BLaER1 treated with 17β-estradiol and CSF1 and Interleukin-3, amounts not matched to agents 10 nM and 100 nM (cell line): ENCODE data around the gene CD86.
A peak's percentile ranks its signal among the peaks of the same experiment; 100 is the strongest.
"Not testable (repeated sequence)": the region's sequence is repeated elsewhere in the genome, so short reads cannot be mapped to it uniquely, and the experiment has no call there.

Experiments
- H3K27ac ChIP-seq, 11 experiments: shearing (Covaris generic); formaldehyde crosslinking; 2 replicates each; pipeline ENCODE4 v1.8.1; 2022
- H3K27me3 ChIP-seq, 11 experiments: shearing (Covaris generic); formaldehyde crosslinking; 2 replicates each; pipeline ENCODE4 v1.8.1; 2022
- H3K36me3 ChIP-seq, 11 experiments: shearing (Covaris generic); formaldehyde crosslinking; 2 replicates each; pipeline ENCODE4 v1.8.1; 2022
- H3K4me1 ChIP-seq, 10 experiments: shearing (Covaris generic); formaldehyde crosslinking; 2 replicates each; pipeline ENCODE4 v1.8.1; 2022
- H3K4me2 ChIP-seq, 11 experiments: shearing (Covaris generic); formaldehyde crosslinking; 2 replicates each; pipeline ENCODE4 v1.8.1; 2022
- H3K4me3 ChIP-seq, 10 experiments: shearing (Covaris generic); formaldehyde crosslinking; 2 replicates each; pipeline ENCODE4 v1.8.1; 2022
- H3K9ac ChIP-seq, 11 experiments: shearing (Covaris generic); formaldehyde crosslinking; 2 replicates each; pipeline ENCODE4 v1.8.1; 2022
- H3K9me3 ChIP-seq, 11 experiments: shearing (Covaris generic); formaldehyde crosslinking; replicated peaks in 1 of 11; 2 replicates each; pipeline ENCODE4 v1.8.1; 2022
- H4K20me1 ChIP-seq, 11 experiments: shearing (Covaris generic); formaldehyde crosslinking; 2 replicates each; pipeline ENCODE4 v1.8.1; 2022
- Cebpa-rat ChIP-seq, 11 experiments: shearing (Covaris generic); IDR thresholded peaks; 2 replicates each; pipeline ENCODE4 v1.8.1; 2022

CD86 gene

DNA sequence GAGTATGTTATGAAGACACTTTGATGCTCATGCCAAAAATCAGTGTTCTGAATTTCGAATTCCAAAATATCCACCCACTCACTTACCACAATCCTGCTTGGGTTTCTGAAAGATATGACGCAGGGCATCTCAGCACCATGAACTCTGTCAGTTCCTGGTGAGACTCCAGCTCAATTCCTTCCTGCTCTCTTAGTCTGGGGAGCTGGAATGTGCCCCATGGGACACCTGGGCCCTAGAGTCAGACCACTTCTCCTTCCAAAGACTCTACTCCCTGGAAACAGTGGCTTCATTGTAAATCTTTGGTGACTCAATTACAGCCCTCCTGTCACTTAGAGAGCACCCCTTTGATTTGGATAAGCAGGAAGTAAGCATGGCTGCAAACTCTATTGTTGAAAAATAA is 50.5 kb downstream of the CD86 start:
- Histone ChIP-seq H3K9me3 (no peaks in the 10 kb centered on the region; a peak in 1 of 22 replicates), H3K27ac (no peak overlapping the region), H3K27me3 (no peaks in the 10 kb centered on the region), H3K9ac (no peak overlapping the region), H3K4me1 (peaks cover 20 to 48% (median 41%) of the 10 kb centered on the region in 10 experiments; a peak in 19 of 20 replicates), H3K36me3 (peaks cover 0 to 93% (median 0%) of the 10 kb centered on the region in 11 experiments; a peak in 7 of 22 replicates), H4K20me1 (peaks cover 0 to 40% (median 0%) of the 10 kb centered on the region in 11 experiments; a peak in 2 of 22 replicates), H3K4me2 (peak overlapping the region in 3 of 11 experiments; percentile 3 to 27 (median 10); a peak in 2 of 22 replicates), H3K4me3 (no peak overlapping the region)
- no peak for TF ChIP-seq Cebpa-rat (IDR thresholded peaks at IDR 0.05)

DNA sequence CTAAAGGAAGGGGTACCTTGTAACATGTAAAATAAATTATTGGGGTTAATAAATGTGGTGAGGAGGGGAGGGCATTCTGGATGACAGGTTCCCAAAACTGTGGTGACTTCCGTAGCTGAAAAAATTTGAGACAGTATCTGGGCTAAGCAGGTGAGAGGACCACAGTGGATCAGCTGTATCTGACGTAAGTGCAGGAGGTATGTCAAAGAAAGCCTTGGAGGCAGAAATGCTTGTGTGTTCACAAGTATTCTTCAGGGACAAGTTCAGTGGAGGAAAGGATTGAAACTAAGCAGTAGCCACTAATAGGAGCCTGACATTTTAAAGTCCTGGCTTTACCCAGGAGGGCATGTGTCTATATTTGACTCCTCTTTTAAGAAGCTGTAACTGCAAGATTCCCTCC is 52.0 kb downstream of the CD86 start:
- H3K4me2 ChIP-seq = no peak overlapping the region
- no peak overlapping the region for H3K9ac ChIP-seq
- no peak overlapping the region for H3K27ac ChIP-seq
- peaks cover 0 to 27% (median 0%) of the 10 kb centered on the region in 11 experiments; a peak in 2 of 22 replicates for H4K20me1 ChIP-seq
- no peak for TF ChIP-seq Cebpa-rat (IDR thresholded peaks at IDR 0.05)
- peaks cover 0 to 10% (median 0%) of the 10 kb centered on the region in 11 experiments; a peak in 5 of 22 replicates for H3K9me3 ChIP-seq
- peaks cover 0 to 97% (median 0%) of the 10 kb centered on the region in 11 experiments; a peak in 7 of 22 replicates for H3K36me3 ChIP-seq
- peaks cover 27 to 42% (median 35%) of the 10 kb centered on the region in 10 experiments for H3K4me1 ChIP-seq
- no peaks in the 10 kb centered on the region for H3K27me3 ChIP-seq
- H3K4me3 ChIP-seq = no peak overlapping the region

DNA sequence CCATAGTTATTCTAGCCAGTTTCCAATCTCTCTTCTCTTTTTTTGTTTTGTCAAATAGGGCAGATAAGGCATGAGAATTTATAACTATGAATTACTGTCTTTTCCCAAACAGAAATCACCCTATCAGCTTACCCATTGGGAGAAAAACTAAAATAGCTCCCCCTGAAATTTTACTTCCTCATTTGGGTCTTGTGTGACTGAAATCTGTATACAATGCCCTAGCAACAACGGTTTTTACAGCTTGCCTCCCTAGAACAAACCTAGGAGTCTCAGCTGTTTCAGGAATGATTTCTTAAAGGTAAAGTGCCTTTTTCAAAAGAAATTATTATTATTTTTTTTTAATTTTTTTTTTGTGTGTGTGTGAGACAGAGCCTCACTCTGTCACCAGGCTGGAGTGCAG is 56.8 kb downstream of the CD86 start:
- H3K4me2 ChIP-seq = peak overlapping the region in 10 of 11 experiments; percentile 1 to 41 (median 24); a peak in 12 of 22 replicates
- H3K27ac ChIP-seq = peak overlapping the region in 2 of 11 experiments; percentile 8 to 49; a peak in 2 of 22 replicates
- H3K36me3 ChIP-seq = peaks cover 0 to 96% (median 0%) of the 10 kb centered on the region in 11 experiments; a peak in 6 of 22 replicates
- H3K9me3 ChIP-seq = peaks cover 0 to 16% (median 0%) of the 10 kb centered on the region in 11 experiments; a peak in 5 of 22 replicates
- H3K4me1 ChIP-seq = peaks cover 9 to 13% (median 10%) of the 10 kb centered on the region in 10 experiments; a peak in 19 of 20 replicates
- H3K9ac ChIP-seq = no peak overlapping the region
- H3K4me3 ChIP-seq = no peak overlapping the region
- TF ChIP-seq Cebpa-rat (IDR thresholded peaks at IDR 0.05) = no peak
- H4K20me1 ChIP-seq = no peaks in the 10 kb centered on the region
- H3K27me3 ChIP-seq = no peaks in the 10 kb centered on the region

DNA sequence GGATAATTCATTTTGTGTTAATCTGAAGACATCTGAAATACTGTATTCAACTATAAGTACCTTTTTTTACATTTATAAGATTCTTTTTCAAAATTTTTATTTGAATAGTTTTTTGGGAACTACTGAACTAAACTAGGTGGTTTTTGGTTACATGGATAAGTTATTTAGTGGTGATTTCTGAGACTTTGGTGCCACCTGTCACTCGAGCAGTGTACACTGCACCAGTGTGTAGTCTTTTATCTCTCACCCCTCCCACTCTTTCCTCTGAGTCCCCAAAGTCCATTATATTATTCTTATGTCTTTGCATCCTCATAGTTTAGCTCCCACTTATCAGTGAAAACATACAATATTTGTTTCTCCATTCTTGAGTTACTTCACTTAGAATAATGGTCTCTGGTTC is 57.6 kb downstream of the CD86 start:
- Histone ChIP-seq H3K4me3 (no peak overlapping the region), H3K36me3 (peaks cover 0 to 96% (median 0%) of the 10 kb centered on the region in 11 experiments; a peak in 6 of 22 replicates), H4K20me1 (no peaks in the 10 kb centered on the region), H3K27ac (no peak overlapping the region), H3K27me3 (no peaks in the 10 kb centered on the region), H3K4me2 (no peak overlapping the region), H3K9ac (no peak overlapping the region), H3K9me3 (peaks cover 0 to 16% (median 0%) of the 10 kb centered on the region in 11 experiments; a peak in 5 of 22 replicates), H3K4me1 (peaks cover 9 to 13% (median 10%) of the 10 kb centered on the region in 10 experiments; a peak in 19 of 20 replicates)
- no peak for TF ChIP-seq Cebpa-rat (IDR thresholded peaks at IDR 0.05)

DNA sequence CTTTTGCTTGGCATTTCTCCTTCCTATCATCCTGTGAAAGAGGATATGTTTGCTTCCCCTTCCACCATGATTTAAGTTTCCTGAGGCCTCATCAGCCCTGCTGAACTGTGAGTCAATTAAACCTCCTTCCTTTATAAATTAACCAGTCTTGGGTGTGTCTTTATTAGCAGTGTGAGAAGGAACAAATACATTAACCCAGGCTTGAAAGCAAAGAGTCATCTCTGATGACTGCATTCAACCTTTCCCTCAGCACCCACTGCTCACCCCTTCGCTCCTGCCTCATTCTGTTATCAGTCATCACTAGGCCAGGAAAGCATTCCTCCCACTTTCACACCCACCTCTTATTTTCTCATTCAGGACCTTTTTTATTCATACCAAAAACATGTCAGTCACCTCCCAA is 68.7 kb downstream of the CD86 start:
- Histone ChIP-seq H3K9me3 (peaks cover 17 to 33% (median 23%) of the 10 kb centered on the region in 11 experiments), H3K9ac (no peak overlapping the region), H3K4me2 (peak overlapping the region in 3 of 11 experiments; percentile 0 to 28 (median 15); a peak in 3 of 22 replicates), H4K20me1 (no peaks in the 10 kb centered on the region), H3K4me1 (peaks cover 0 to 17% (median 0%) of the 10 kb centered on the region in 10 experiments; a peak in 5 of 20 replicates), H3K4me3 (no peak overlapping the region), H3K36me3 (peaks cover 0 to 34% (median 0%) of the 10 kb centered on the region in 11 experiments; a peak in 6 of 22 replicates), H3K27ac (no peak overlapping the region), H3K27me3 (no peaks in the 10 kb centered on the region)
- TF ChIP-seq Cebpa-rat (IDR thresholded peaks at IDR 0.05) = no peak

DNA sequence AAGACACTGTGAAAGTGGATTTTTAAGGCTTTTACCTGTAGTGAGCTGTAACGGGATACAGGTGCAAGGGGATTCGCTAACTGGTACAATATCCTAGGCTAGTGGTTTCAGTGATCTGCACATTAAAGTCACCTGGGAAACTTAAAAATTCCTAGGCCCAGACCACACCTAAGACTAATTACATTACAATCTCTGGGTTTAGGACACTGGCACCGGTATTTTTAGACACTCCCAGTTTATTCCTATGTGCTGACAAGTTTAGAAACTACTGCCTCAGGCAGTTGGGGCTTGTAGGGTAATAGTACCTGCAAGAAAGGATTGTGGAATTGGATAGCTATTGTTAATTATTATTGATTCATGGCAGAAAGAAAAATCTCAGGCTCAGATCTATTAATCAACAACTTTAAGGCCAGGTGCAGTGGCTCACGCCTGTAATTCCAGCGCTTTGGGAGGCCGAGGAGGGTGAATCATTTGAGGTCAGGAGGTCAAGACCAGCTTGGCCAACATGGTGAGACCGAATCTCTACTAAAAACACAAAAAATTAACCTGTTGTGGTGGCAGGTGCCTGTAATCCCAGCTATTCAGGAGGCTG is 77.9 kb downstream of the CD86 start:
- no peak overlapping the region for H3K27ac ChIP-seq
- TF ChIP-seq Cebpa-rat (IDR thresholded peaks at IDR 0.05) = no peak

DNA sequence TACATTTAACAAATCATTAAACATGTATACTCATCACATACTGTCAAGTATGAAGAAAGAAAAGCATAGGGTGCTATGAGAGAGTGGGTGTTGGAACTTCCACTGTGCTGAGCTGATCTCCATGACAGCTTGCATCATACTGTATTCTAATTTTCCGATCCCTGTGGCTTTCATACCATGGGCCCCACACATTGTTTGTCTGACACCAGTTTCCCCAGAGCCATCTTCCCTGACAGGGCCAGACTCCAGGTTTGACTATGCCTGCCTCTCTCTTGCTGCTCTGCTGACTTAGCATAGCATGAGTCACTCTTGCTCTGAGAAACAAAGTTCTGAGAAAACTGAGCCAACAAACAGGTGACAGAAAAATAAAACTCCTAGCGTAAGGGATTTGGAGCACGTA is 91.3 kb downstream of the CD86 start:
- TF ChIP-seq Cebpa-rat (IDR thresholded peaks at IDR 0.05) = no peak
- no peak overlapping the region for H3K27ac ChIP-seq
- H3K4me2 ChIP-seq = no peak overlapping the region
- no peak overlapping the region for H3K9ac ChIP-seq
- H4K20me1 ChIP-seq = no peaks in the 10 kb centered on the region
- H3K36me3 ChIP-seq = no peaks in the 10 kb centered on the region
- H3K4me1 ChIP-seq = peaks cover 0 to 14% (median 9%) of the 10 kb centered on the region in 10 experiments; a peak in 10 of 20 replicates
- no peak overlapping the region for H3K4me3 ChIP-seq
- H3K27me3 ChIP-seq = no peaks in the 10 kb centered on the region
- peaks cover 15 to 26% (median 20%) of the 10 kb centered on the region in 11 experiments; a peak in 21 of 22 replicates for H3K9me3 ChIP-seq

More for the DNA sequence above, 77.9 kb downstream of the CD86 start:
- H3K9me3 ChIP-seq = peaks cover 0 to 18% (median 5%) of the 10 kb centered on the region in 11 experiments; a peak in 11 of 22 replicates
- H3K4me2 ChIP-seq = no peak overlapping the region
- H3K36me3 ChIP-seq = no peaks in the 10 kb centered on the region
- no peaks in the 10 kb centered on the region for H4K20me1 ChIP-seq
- H3K27me3 ChIP-seq = no peaks in the 10 kb centered on the region
- no peaks in the 10 kb centered on the region for H3K4me1 ChIP-seq
- H3K9ac ChIP-seq = no peak overlapping the region
- H3K4me3 ChIP-seq = no peak overlapping the region

DNA sequence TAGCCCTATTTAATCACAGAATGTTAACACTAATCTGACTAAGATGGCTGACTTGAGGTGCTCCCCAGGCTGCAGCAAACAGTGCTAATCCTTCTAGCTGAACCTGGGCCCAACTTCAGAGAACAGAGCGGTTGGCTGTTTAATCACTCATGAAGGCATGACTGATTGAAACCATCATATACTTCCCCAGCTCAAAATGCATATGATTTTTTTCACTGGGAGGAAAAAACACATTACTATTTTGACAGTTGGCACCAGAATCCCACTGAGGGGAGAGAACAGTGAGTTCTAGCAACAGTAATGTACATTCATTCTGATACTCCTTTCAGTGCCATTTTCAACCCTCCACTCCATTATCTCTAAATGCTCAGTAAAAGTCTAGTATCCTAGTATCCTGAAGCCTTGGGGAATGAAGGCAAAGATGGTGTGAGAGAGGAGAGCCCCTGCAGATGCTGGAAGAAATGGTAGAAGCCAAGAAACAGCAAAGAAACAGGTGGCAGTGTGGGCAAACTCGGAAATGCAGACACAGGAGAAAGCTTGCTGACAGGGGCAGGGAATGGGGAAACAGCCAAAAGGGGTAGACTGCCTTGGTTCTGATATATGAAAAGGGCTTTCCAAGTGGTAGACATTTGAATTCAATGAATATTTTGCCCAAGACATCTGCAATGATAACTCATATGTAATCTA is 93.9 kb downstream of the CD86 start:
- peaks cover 0 to 8% (median 0%) of the 10 kb centered on the region in 11 experiments; a peak in 5 of 22 replicates for H3K36me3 ChIP-seq
- peak overlapping the region in 6 of 11 experiments; percentile 2 to 50 (median 26); a peak in 6 of 22 replicates for H3K4me2 ChIP-seq

DNA sequence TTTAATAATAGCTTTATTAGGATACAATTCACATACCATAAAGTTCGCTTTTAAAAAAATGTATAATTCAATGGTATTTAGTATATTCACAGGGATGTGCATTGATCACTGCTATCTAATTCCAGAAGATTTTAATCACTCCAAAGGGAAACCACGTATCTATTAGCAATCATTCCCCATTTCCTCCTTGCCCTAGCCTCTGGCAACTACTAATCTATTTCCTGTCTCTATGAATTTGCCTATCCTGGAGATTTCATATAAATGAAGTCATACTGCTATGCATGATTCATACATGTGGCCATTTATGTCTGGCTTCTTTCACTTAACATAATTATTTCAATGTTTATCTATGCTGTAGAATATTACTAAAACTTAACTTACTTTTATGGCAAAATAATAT is 96.3 kb downstream of the CD86 start:
- Histone ChIP-seq H3K36me3 (peaks cover 0 to 11% (median 0%) of the 10 kb centered on the region in 11 experiments; a peak in 6 of 22 replicates), H3K9ac (no peak overlapping the region), H3K4me2 (no peak overlapping the region), H3K9me3 (peaks cover 31 to 52% (median 41%) of the 10 kb centered on the region in 11 experiments), H3K4me1 (peaks cover 0 to 14% (median 9%) of the 10 kb centered on the region in 10 experiments; a peak in 10 of 20 replicates), H3K27ac (no peak overlapping the region), H4K20me1 (no peaks in the 10 kb centered on the region), H3K4me3 (no peak overlapping the region), H3K27me3 (no peaks in the 10 kb centered on the region)
- no peak for TF ChIP-seq Cebpa-rat (IDR thresholded peaks at IDR 0.05)

More for the DNA sequence above, 93.9 kb downstream of the CD86 start:
- no peak for TF ChIP-seq Cebpa-rat (IDR thresholded peaks at IDR 0.05)
- H3K9me3 ChIP-seq = peaks cover 11 to 28% (median 18%) of the 10 kb centered on the region in 11 experiments
- H3K9ac ChIP-seq = no peak overlapping the region
- H3K27me3 ChIP-seq = no peaks in the 10 kb centered on the region
- no peak overlapping the region for H3K4me3 ChIP-seq
- no peaks in the 10 kb centered on the region for H4K20me1 ChIP-seq
- no peak overlapping the region for H3K27ac ChIP-seq
- peaks cover 0 to 14% (median 9%) of the 10 kb centered on the region in 10 experiments; a peak in 10 of 20 replicates for H3K4me1 ChIP-seq

DNA sequence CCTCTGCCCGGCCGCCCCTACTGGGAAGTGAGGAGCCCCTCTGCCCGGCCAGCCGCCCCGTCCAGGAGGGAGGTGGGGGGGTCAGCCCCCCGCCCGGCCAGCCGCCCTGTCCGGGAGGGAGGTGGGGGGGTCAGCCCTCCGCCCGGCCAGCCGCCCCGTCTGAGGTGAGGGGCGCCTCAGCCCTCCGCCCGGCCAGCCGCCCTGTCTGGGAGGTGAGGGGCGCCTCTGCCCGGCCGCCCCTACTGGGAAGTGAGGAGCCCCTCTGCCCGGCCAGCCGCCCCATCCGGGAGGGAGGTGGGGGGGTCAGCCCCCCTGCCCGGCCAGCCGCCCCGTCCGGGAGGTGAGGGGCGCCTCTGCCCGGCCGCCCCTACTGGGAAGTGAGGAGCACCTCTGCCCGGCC is 109.8 kb downstream of the CD86 start:
- not testable (repeated sequence) for H4K20me1 ChIP-seq, H3K4me2 ChIP-seq, H3K36me3 ChIP-seq, H3K27me3 ChIP-seq, H3K4me1 ChIP-seq, H3K4me3 ChIP-seq, H3K27ac ChIP-seq, H3K9ac ChIP-seq
- peaks cover 12 to 44% (median 25%) of the 10 kb centered on the region in 11 experiments; a peak in 21 of 22 replicates for H3K9me3 ChIP-seq
